IMR-90 (cell line): Measurements from ENCODE around the gene BLZF1. TPM values are rescaled to one million over a fixed set of nuclear protein-coding genes. Genes with fewer than 3 reads are reported as not detected.
A peak's percentile ranks its signal among the peaks of the same experiment; 100 is the strongest.

Experiments
- ATAC-seq: fragments of 200-7000 bp; cut with Tn5 transposase; 2 replicates; pipeline ENCODE4 v1.9.1; 2020; ENCODE audit warnings: low read depth, mild to moderate bottlenecking, moderate library complexity
- BruUV-seq: library from RNA; stranded (reverse); fragments of 400-500 nt; replicated peaks from 2 replicates; lab custom pipeline; 2021; lab: Mats Ljungman, UMichigan
- CTCF ChIA-PET: fragments of 300-600 bp; formaldehyde crosslinking; extraction: SDS; loops from one replicate; lab custom pipeline; 2021; ENCODE audit warnings: antibody characterized with exemption; lab: Yijun Ruan, JAX
- POLR2A ChIA-PET: fragments of 300-600 bp; sonication (Branson Sonifier 250); formaldehyde crosslinking; loops from one replicate; lab custom pipeline; 2022; ENCODE audit warnings: antibody characterized with exemption; ENCODE audit not compliant: unreplicated experiment; lab: Charles Lee
- DNase-seq: peaks from one replicate; pipeline ENCODE4 v3.0.0; 2013
- H2AFZ ChIP-seq: replicated peaks from 2 replicates; pipeline ENCODE3; 2013; ENCODE audit warnings: low read length, mild to moderate bottlenecking; ENCODE audit not compliant: poor library complexity
- H2AK5ac ChIP-seq: 2 replicates; pipeline ENCODE4 v1.6.1; 2013; ENCODE audit warnings: low read depth, low read length, inconsistent platforms
- H2AK9ac ChIP-seq: replicated peaks from 2 replicates; pipeline ENCODE3; 2013; ENCODE audit warnings: mild to moderate bottlenecking, low read depth, low read length, moderate library complexity; ENCODE audit not compliant: poor library complexity
- H2BK120ac ChIP-seq: 2 replicates; pipeline ENCODE4 v1.6.1; 2013; ENCODE audit warnings: low read depth, low read length, inconsistent platforms
- H2BK15ac ChIP-seq: 3 replicates; pipeline ENCODE4 v1.6.1; 2013; ENCODE audit warnings: low read depth, low read length, inconsistent platforms
- H2BK20ac ChIP-seq: 2 replicates; pipeline ENCODE4 v1.6.1; 2013; ENCODE audit warnings: low read depth, mild to moderate bottlenecking, inconsistent platforms, low read length, moderate library complexity
- H2BK5ac ChIP-seq: 2 replicates; pipeline ENCODE4 v1.6.1; 2013; ENCODE audit warnings: mild to moderate bottlenecking, low read depth, low read length, inconsistent platforms; ENCODE audit not compliant: poor library complexity, severe bottlenecking
- H3K14ac ChIP-seq: replicated peaks from 2 replicates; pipeline ENCODE4 v1.6.1; 2013; ENCODE audit warnings: low read depth, low read length, inconsistent platforms
- H3K18ac ChIP-seq: 2 replicates; pipeline ENCODE4 v1.6.1; 2013; ENCODE audit warnings: low read depth, low read length, control low read depth
- H3K23ac ChIP-seq: 2 replicates; pipeline ENCODE4 v1.6.1; 2013; ENCODE audit warnings: low read depth, low read length, inconsistent platforms
- H3K27ac ChIP-seq: 2 replicates; pipeline ENCODE4 v1.5.1; 2013; ENCODE audit warnings: mild to moderate bottlenecking, control low read depth, low read length; ENCODE audit not compliant: insufficient read depth
- H3K27me3 ChIP-seq: 2 replicates; pipeline ENCODE4 v1.6.1; 2013; ENCODE audit warnings: low read length; ENCODE audit not compliant: control insufficient read depth, insufficient read depth
- H3K36me3 ChIP-seq: 2 replicates; pipeline ENCODE4 v1.6.1; 2013; ENCODE audit warnings: low read length, mixed read lengths; ENCODE audit not compliant: control insufficient read depth, insufficient read depth
- H3K4ac ChIP-seq: 2 replicates; pipeline ENCODE4 v1.6.1; 2013; ENCODE audit warnings: low read depth, low read length, inconsistent platforms
- H3K4me1 ChIP-seq: 2 replicates; pipeline ENCODE4 v1.6.1; 2013; ENCODE audit warnings: low read length, mixed read lengths; ENCODE audit not compliant: control insufficient read depth, insufficient read depth
- H3K4me2 ChIP-seq: 2 replicates; pipeline ENCODE4 v1.6.1; 2013; ENCODE audit warnings: low read depth, mild to moderate bottlenecking, control low read depth, low read length, moderate library complexity
- H3K4me3 ChIP-seq: 2 replicates; pipeline ENCODE4 v1.5.1; 2013; ENCODE audit warnings: low read depth, mild to moderate bottlenecking, control low read depth, low read length, moderate library complexity; ENCODE audit not compliant: insufficient read depth
- H3K56ac ChIP-seq: 2 replicates; pipeline ENCODE4 v1.6.1; 2013; ENCODE audit warnings: low read length, inconsistent platforms; ENCODE audit not compliant: insufficient read depth; ENCODE audit errors: extremely low read depth
- H3K79me1 ChIP-seq, 2 experiments: 2 replicates each; pipeline ENCODE4 v1.6.1; 2013; ENCODE audit warnings: low read length in 2 of 2, inconsistent platforms in 1 of 2, low read depth in 1 of 2
- H3K9ac ChIP-seq: 2 replicates; pipeline ENCODE4 v1.6.1; 2013; ENCODE audit warnings: low read depth, low read length, control low read depth
- H3K9me1 ChIP-seq: 2 replicates; pipeline ENCODE4 v1.6.1; 2013; ENCODE audit warnings: low read length, inconsistent platforms; ENCODE audit not compliant: insufficient read depth
- H3K9me3 ChIP-seq: 2 replicates; pipeline ENCODE4 v1.6.1; 2013; ENCODE audit warnings: low read length; ENCODE audit not compliant: control insufficient read depth, insufficient read depth
- H4K20me1 ChIP-seq: 2 replicates; pipeline ENCODE4 v1.6.1; 2013; ENCODE audit warnings: low read length, inconsistent platforms; ENCODE audit not compliant: insufficient read depth
- H4K5ac ChIP-seq: 2 replicates; pipeline ENCODE4 v1.6.1; 2013; ENCODE audit warnings: mild to moderate bottlenecking, low read depth, low read length, control low read depth
- H4K8ac ChIP-seq, 2 experiments: 2 replicates each; pipeline ENCODE4 v1.6.1; 2013; ENCODE audit warnings: low read depth in 2 of 2, low read length in 2 of 2, control low read depth in 1 of 2, inconsistent platforms in 1 of 2
- H4K91ac ChIP-seq: 2 replicates; pipeline ENCODE4 v1.6.1; 2013; ENCODE audit warnings: low read depth, low read length, inconsistent platforms; ENCODE audit not compliant: insufficient read depth
- BHLHE40 ChIP-seq: fragments of 150-350 bp; IDR thresholded peaks from 2 replicates; pipeline ENCODE4 v1.6.1; 2016; ENCODE audit warnings: mild to moderate bottlenecking, low read depth, low read length
- CEBPB ChIP-seq: IDR thresholded peaks from 2 replicates; pipeline ENCODE4 v1.6.1; 2012; ENCODE audit warnings: low read depth, low read length, improper control_type of control experiment
- CHD1 ChIP-seq: IDR thresholded peaks from 2 replicates; pipeline ENCODE4 v1.6.1; 2012; ENCODE audit warnings: low read depth, low read length, improper control_type of control experiment
- FOS ChIP-seq: fragments of 150-350 bp; IDR thresholded peaks from 2 replicates; pipeline ENCODE4 v1.6.1; 2016; ENCODE audit warnings: low read depth, low read length
- MAFK ChIP-seq: IDR thresholded peaks from 2 replicates; pipeline ENCODE4 v1.6.1; 2012; ENCODE audit warnings: low read depth, low read length, improper control_type of control experiment
- MAZ ChIP-seq: IDR thresholded peaks from 2 replicates; pipeline ENCODE4 v1.6.1; 2012; ENCODE audit warnings: low read depth, mild to moderate bottlenecking, low read length, improper control_type of control experiment, moderate library complexity, borderline replicate concordance
- MXI1 ChIP-seq: IDR thresholded peaks from 2 replicates; pipeline ENCODE4 v1.6.1; 2012; ENCODE audit warnings: low read depth, mild to moderate bottlenecking, low read length, moderate library complexity, borderline replicate concordance
- NFE2L2 ChIP-seq: fragments of 150-350 bp; IDR thresholded peaks from 2 replicates; pipeline ENCODE4 v1.6.1; 2016; ENCODE audit warnings: low read depth, mild to moderate bottlenecking, low read length
- POLR2A ChIP-seq: IDR thresholded peaks from 2 replicates; pipeline ENCODE4 v1.6.1; 2012; ENCODE audit warnings: mild to moderate bottlenecking, low read depth, low read length
- RAD21 ChIP-seq: IDR thresholded peaks from 2 replicates; pipeline ENCODE4 v1.6.1; 2012; ENCODE audit warnings: low read length, improper control_type of control experiment
- RCOR1 ChIP-seq: IDR thresholded peaks from 2 replicates; pipeline ENCODE4 v1.6.1; 2012; ENCODE audit warnings: mild to moderate bottlenecking, low read length, improper control_type of control experiment; ENCODE audit not compliant: insufficient replicate concordance
- SMC3 ChIP-seq: fragments of 150-350 bp; IDR thresholded peaks from 2 replicates; pipeline ENCODE4 v1.6.1; 2016; ENCODE audit warnings: low read depth, mild to moderate bottlenecking, antibody characterized with exemption, low read length, moderate library complexity
- WGBS, 2 experiments: methylation state at CpG; one replicate each; pipeline versions ENCODE4 v1.1.5 to v1.1.7; 2013; ENCODE audit warnings: missing lambda C conversion rate in 2 of 2; ENCODE audit not compliant: insufficient read length in 1 of 2; ENCODE audit errors: extremely low coverage in 2 of 2; 5-methylcytosine and 5-hydroxymethylcytosine counted together
- dilution Hi-C: fragments of 300-500 bp; cut with HindIII; formaldehyde crosslinking; loops from one replicate; pipeline ENCODE4 v1.14.3; 2018; ENCODE audit warnings: low sequenced_read_pairs; ENCODE audit not compliant: unreplicated experiment
- in situ Hi-C: fragments of 300-500 bp; cut with MboI; formaldehyde crosslinking; loops from 3 replicates; pipeline ENCODE4 v1.14.3; 2019; ENCODE audit warnings: low sequenced_read_pairs, inconsistent platforms, mixed read lengths
- intact Hi-C: fragments of 100-400 bp; cut with micrococcal nuclease; formaldehyde crosslinking; loops from 2 replicates; pipeline ENCODE4 v1.10.0; 2022
- polyA plus RNA-seq, 3 experiments: library from polyadenylated mRNA; depleted of rRNA; stranded (reverse); fragments of >200 nt; gene quantifications; 2 replicates each; pipeline ENCODE4 v1.2.3, GENCODE V29; 2012; ENCODE audit warnings: low replicate concordance in 1 of 3
- total RNA-seq: library from RNA; depleted of rRNA; stranded (reverse); fragments of >200 nt; gene quantifications from 2 replicates; pipeline ENCODE4 v1.2.3, GENCODE V29; 2012
- TF ChIP-seq, protein P1 (sequence below): fragments of 150-350 bp; IDR thresholded peaks from 2 replicates; pipeline ENCODE4 v1.6.1; 2017; ENCODE audit warnings: mild to moderate bottlenecking, antibody characterized with exemption, low read length, low read depth
- TF ChIP-seq, protein P2 (sequence below): conservative IDR thresholded peaks from 2 replicates; pipeline ENCODE4 v1.5.1; 2012; ENCODE audit warnings: mild to moderate bottlenecking, low read depth, low read length, improper control_type of control experiment

BLZF1 gene
- total and polyA plus RNA-seq, 2 of the 4 experiments (the other 2 are of a cell fraction): 14.2 to 24.2 TPM

DNA sequence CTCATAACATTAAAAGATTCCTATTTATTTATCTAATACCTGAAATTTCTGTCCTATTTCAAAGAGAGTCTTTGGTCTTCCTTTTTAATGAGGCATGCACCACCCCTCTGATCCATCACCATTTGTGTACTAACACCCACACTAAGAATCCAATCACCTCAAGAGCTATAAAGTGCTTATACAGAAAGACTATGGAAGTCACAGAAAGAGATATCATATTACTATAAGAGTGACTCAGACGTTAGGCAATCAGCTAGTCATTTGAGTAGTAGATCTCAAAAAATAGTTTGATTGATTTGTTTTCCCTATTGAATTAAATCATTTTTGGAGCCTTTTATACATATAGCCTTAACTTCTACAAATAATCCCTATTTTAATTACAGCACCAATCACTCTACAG lies 46.5 kb upstream of the BLZF1 start:
- Histone ChIP-seq H3K4ac (no peak overlapping the region), H2AK9ac (no peak overlapping the region), H3K36me3 (no peaks in the 10 kb centered on the region), H3K4me2 (no peak overlapping the region), H3K9me3 (no peaks in the 10 kb centered on the region), H2AFZ (no peak overlapping the region), H4K5ac (no peak overlapping the region), H3K14ac (no peak overlapping the region), H2BK15ac (no peak overlapping the region), H3K27ac (no peak overlapping the region), H3K18ac (no peak overlapping the region), H3K4me1 (no peaks in the 10 kb centered on the region), H4K91ac (no peak overlapping the region), H3K27me3 (no peaks in the 10 kb centered on the region), H3K9me1 (0 out of 2 replicates have a peak, but pooled peaks cover 3% of the 10 kb centered on the region), H2BK5ac (no peak overlapping the region), H3K23ac (no peak overlapping the region), H4K8ac (no peak overlapping the region), H2BK120ac (no peak overlapping the region), H4K20me1 (no peaks in the 10 kb centered on the region), H3K79me1 (peaks cover 0 to 3% of the 10 kb centered on the region in 2 experiments; a peak in 1 of 4 replicates), H2BK20ac (no peak overlapping the region), H3K4me3 (no peak overlapping the region), H2AK5ac (no peak overlapping the region), H3K9ac (no peak overlapping the region), H3K56ac (no peak overlapping the region)
- intact Hi-C loops (no loop called here), in situ Hi-C loops (no loop called here), dilution Hi-C loops (no loop called here)
- peak; percentile 59 for ATAC-seq
- BruUV-seq: no TSS peak
- TF ChIP-seq SMC3: no peak
- no peak for TF ChIP-seq RCOR1
- no peak for TF ChIP-seq POLR2A
- no peak for TF ChIP-seq MXI1
- TF ChIP-seq MAZ: no peak
- no peak; the same call in 1 of the 2 replicates for TF ChIP-seq BHLHE40
- TF ChIP-seq, protein P1, sequence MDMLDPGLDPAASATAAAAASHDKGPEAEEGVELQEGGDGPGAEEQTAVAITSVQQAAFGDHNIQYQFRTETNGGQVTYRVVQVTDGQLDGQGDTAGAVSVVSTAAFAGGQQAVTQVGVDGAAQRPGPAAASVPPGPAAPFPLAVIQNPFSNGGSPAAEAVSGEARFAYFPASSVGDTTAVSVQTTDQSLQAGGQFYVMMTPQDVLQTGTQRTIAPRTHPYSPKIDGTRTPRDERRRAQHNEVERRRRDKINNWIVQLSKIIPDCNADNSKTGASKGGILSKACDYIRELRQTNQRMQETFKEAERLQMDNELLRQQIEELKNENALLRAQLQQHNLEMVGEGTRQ: no peak
- peak; percentile 95 for TF ChIP-seq CEBPB
- TF ChIP-seq, protein P2, sequence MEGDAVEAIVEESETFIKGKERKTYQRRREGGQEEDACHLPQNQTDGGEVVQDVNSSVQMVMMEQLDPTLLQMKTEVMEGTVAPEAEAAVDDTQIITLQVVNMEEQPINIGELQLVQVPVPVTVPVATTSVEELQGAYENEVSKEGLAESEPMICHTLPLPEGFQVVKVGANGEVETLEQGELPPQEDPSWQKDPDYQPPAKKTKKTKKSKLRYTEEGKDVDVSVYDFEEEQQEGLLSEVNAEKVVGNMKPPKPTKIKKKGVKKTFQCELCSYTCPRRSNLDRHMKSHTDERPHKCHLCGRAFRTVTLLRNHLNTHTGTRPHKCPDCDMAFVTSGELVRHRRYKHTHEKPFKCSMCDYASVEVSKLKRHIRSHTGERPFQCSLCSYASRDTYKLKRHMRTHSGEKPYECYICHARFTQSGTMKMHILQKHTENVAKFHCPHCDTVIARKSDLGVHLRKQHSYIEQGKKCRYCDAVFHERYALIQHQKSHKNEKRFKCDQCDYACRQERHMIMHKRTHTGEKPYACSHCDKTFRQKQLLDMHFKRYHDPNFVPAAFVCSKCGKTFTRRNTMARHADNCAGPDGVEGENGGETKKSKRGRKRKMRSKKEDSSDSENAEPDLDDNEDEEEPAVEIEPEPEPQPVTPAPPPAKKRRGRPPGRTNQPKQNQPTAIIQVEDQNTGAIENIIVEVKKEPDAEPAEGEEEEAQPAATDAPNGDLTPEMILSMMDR: no peak
- no peak for TF ChIP-seq RAD21
- no peak for TF ChIP-seq CHD1
- no peak for TF ChIP-seq MAFK
- no peak for TF ChIP-seq NFE2L2
- peak; percentile 76; the same call in 1 of the 2 replicates for TF ChIP-seq FOS
- ChIA-PET POLR2A (no interaction called here), CTCF (interaction anchor here (1.0 to 1.4 kb wide), 2 partner anchors 10 to 718 kb away, joined by 3 read pairs; no protein-coding TSS in a partner anchor)
- WGBS, 2 experiments: no CpG with 5 or more reads among the region's 1 CpG
- DNase-seq: peak; percentile 76
